WTC11 (cell line): ENCODE data around the gene PRXL2A. TPM values are rescaled to one million over a fixed set of nuclear protein-coding genes. Genes with fewer than 3 reads are reported as not detected.

ENCODE experiments used
- ATAC-seq: fragments of 200-7000 bp; cut with Tn5 transposase; 2 replicates; pipeline ENCODE4 v1.10.0; 2021; ENCODE audit warnings: mild to moderate bottlenecking, moderate library complexity
- CTCF ChIA-PET: fragments of 300-600 bp; sonication (Branson Sonifier 250); formaldehyde crosslinking; loops from one replicate; lab custom pipeline; 2021; ENCODE audit warnings: antibody characterized with exemption; lab: Charles Lee
- POLR2A ChIA-PET: fragments of 350-600 bp; sonication (Branson Sonifier 250); formaldehyde crosslinking; loops from one replicate; lab custom pipeline; 2021; ENCODE audit warnings: antibody characterized with exemption; lab: Charles Lee
- DNase-seq: peaks from one replicate; pipeline ENCODE4 v3.0.0; 2021; ENCODE audit warnings: low spot score
- H3K27ac Mint-ChIP-seq: 2 replicates; pipeline ENCODE4 v1.8.0; 2021; ENCODE audit warnings: mixed read lengths
- H3K27me3 Mint-ChIP-seq: 2 replicates; pipeline ENCODE4 v1.8.0; 2021; ENCODE audit warnings: low read depth, mild to moderate bottlenecking, moderate library complexity, mixed read lengths
- H3K36me3 Mint-ChIP-seq: 2 replicates; pipeline ENCODE4 v1.8.0; 2021; ENCODE audit warnings: mixed read lengths
- H3K4me1 Mint-ChIP-seq: 2 replicates; pipeline ENCODE4 v1.8.0; 2022; ENCODE audit warnings: mixed read lengths
- H3K4me3 Mint-ChIP-seq: 2 replicates; pipeline ENCODE4 v1.8.0; 2021; ENCODE audit warnings: mild to moderate bottlenecking, moderate library complexity, mixed read lengths
- H3K9me3 Mint-ChIP-seq: 2 replicates; pipeline ENCODE4 v1.8.0; 2021; ENCODE audit warnings: mixed read lengths
- CBFB ChIP-seq: sonication (generic); formaldehyde crosslinking; IDR thresholded peaks from 2 replicates; pipeline ENCODE4 v1.8.1; 2022; ENCODE audit warnings: mild to moderate bottlenecking, low read depth, missing genetic modification reagents
- CREB1 ChIP-seq: sonication (generic); formaldehyde crosslinking; IDR thresholded peaks from 2 replicates; pipeline ENCODE4 v1.8.0; 2023; ENCODE audit warnings: mild to moderate bottlenecking, missing genetic modification reagents
- FOXK1 ChIP-seq: sonication (generic); formaldehyde crosslinking; IDR thresholded peaks from 2 replicates; pipeline ENCODE4 v1.8.0; 2022; ENCODE audit warnings: mild to moderate bottlenecking, moderate library complexity, missing genetic modification reagents
- FOXP1 ChIP-seq: sonication (generic); formaldehyde crosslinking; IDR thresholded peaks from 2 replicates; pipeline ENCODE4 v1.8.0; 2022; ENCODE audit warnings: missing genetic modification reagents, mild to moderate bottlenecking, moderate library complexity, borderline replicate concordance
- HMGA2 ChIP-seq: fragments of 250-450 bp; sonication (Bioruptor Pico); IDR thresholded peaks from 2 replicates; pipeline ENCODE4 v1.4.0; 2021; ENCODE audit warnings: mild to moderate bottlenecking, moderate library complexity
- IRF2 ChIP-seq: sonication (generic); formaldehyde crosslinking; IDR thresholded peaks from 2 replicates; pipeline ENCODE4 v1.8.0; 2022; ENCODE audit warnings: low read depth, missing genetic modification reagents, borderline replicate concordance
- JAZF1 ChIP-seq: fragments of 250-450 bp; sonication (Bioruptor Pico); IDR thresholded peaks from 2 replicates; pipeline ENCODE4 v1.9.0; 2021; ENCODE audit warnings: moderate library complexity, mild to moderate bottlenecking, inconsistent platforms
- JUN ChIP-seq: sonication (generic); formaldehyde crosslinking; IDR thresholded peaks from 2 replicates; pipeline ENCODE4 v1.8.0; 2023; ENCODE audit warnings: mild to moderate bottlenecking, missing genetic modification reagents
- KAT7 ChIP-seq: sonication (generic); formaldehyde crosslinking; IDR thresholded peaks from 2 replicates; pipeline ENCODE4 v1.8.1; 2023; ENCODE audit warnings: missing genetic modification reagents, mild to moderate bottlenecking, borderline replicate concordance
- MYBL2 ChIP-seq: sonication (generic); formaldehyde crosslinking; IDR thresholded peaks from 2 replicates; pipeline ENCODE4 v1.8.1; 2023; ENCODE audit warnings: mild to moderate bottlenecking, moderate library complexity, missing genetic modification reagents
- NFE2L1 ChIP-seq: sonication (generic); formaldehyde crosslinking; IDR thresholded peaks from 2 replicates; pipeline ENCODE4 v1.8.1; 2023; ENCODE audit warnings: missing genetic modification reagents
- NR2C2 ChIP-seq: sonication (generic); formaldehyde crosslinking; IDR thresholded peaks from 2 replicates; pipeline ENCODE4 v1.8.0; 2022; ENCODE audit warnings: mild to moderate bottlenecking, missing genetic modification reagents
- NR3C1 ChIP-seq: sonication (generic); formaldehyde crosslinking; conservative IDR thresholded peaks from 2 replicates; pipeline ENCODE4 v1.8.1; 2023; ENCODE audit warnings: low read depth, mild to moderate bottlenecking, missing genetic modification reagents
- PRRX2 ChIP-seq: fragments of 250-450 bp; sonication (Bioruptor Pico); IDR thresholded peaks from 2 replicates; pipeline ENCODE4 v1.8.0; 2021; ENCODE audit warnings: mild to moderate bottlenecking
- ZBTB21 ChIP-seq: sonication (generic); formaldehyde crosslinking; IDR thresholded peaks from 2 replicates; pipeline ENCODE4 v1.8.1; 2023; ENCODE audit warnings: mild to moderate bottlenecking, missing genetic modification reagents, borderline replicate concordance
- ZNF263 ChIP-seq: sonication (generic); formaldehyde crosslinking; IDR thresholded peaks from 2 replicates; pipeline ENCODE4 v1.8.1; 2022; ENCODE audit warnings: low read depth, mild to moderate bottlenecking, moderate library complexity, missing genetic modification reagents
- ZNF396 ChIP-seq: fragments of 250-450 bp; sonication (Bioruptor Pico); IDR thresholded peaks from 2 replicates; pipeline ENCODE4 v1.8.0; 2021; ENCODE audit warnings: mild to moderate bottlenecking, moderate library complexity, borderline replicate concordance
- ZNF423 ChIP-seq: fragments of 250-450 bp; sonication (Bioruptor Pico); IDR thresholded peaks from 2 replicates; pipeline ENCODE4 v2.1.2; 2022; ENCODE audit warnings: mild to moderate bottlenecking, moderate library complexity
- total RNA-seq: library from RNA; stranded (reverse); gene quantifications from 3 replicates; pipeline ENCODE4 v1.2.3, GENCODE V29; 2021
- TF ChIP-seq, protein P1 (sequence below): sonication (generic); formaldehyde crosslinking; IDR thresholded peaks from 2 replicates; pipeline ENCODE4 v1.8.1; 2023; ENCODE audit warnings: mild to moderate bottlenecking, missing genetic modification reagents
- TF ChIP-seq, protein P2 (sequence below): fragments of 250-450 bp; sonication (Bioruptor Pico); IDR thresholded peaks from 2 replicates; pipeline ENCODE4 v1.8.0; 2021; ENCODE audit warnings: mild to moderate bottlenecking
- TF ChIP-seq, protein P3 (sequence below): fragments of 200-600 bp; IDR thresholded peaks from 2 replicates; pipeline ENCODE4 v1.8.0; 2022; ENCODE audit warnings: antibody characterized with exemption
- TF ChIP-seq, protein P4 (sequence below): sonication (generic); formaldehyde crosslinking; IDR thresholded peaks from 2 replicates; pipeline ENCODE4 v1.8.1; 2022; ENCODE audit warnings: mild to moderate bottlenecking, missing genetic modification reagents, moderate library complexity, borderline replicate concordance
- TF ChIP-seq, protein P5 (sequence below): sonication (generic); formaldehyde crosslinking; IDR thresholded peaks from 2 replicates; pipeline ENCODE4 v1.8.0; 2023; ENCODE audit warnings: missing genetic modification reagents
- TF ChIP-seq, protein P6 (sequence below): sonication (generic); formaldehyde crosslinking; IDR thresholded peaks from 2 replicates; pipeline ENCODE4 v1.8.1; 2023; ENCODE audit warnings: mild to moderate bottlenecking, missing genetic modification reagents

Gene PRXL2A
- total RNA-seq, 1 experiment from 2014 or later: 46.6 TPM

DNA sequence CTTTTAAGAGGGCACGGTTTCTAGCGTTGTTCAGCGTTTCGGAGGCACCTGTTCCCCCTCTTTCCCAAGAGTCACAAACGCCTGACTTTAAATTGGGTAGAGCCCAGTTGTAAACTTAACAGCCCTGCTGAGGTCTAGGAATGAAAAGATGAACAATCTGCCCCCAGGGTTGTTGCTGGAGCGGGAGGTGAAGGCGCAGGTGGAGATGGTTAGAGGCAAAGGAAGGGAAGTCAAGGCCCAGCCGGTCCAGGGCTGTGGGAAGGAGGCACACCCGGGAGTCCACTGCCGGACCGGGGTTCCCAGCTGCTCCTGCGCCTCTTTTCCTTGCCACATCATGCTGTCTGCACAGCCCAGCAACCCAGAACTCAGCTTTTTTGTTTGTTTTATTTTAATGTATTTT is 770 bp downstream of the PRXL2A start:
- POLR2A ChIA-PET: interaction anchor here (1.9 kb wide), 1 partner anchor 51 kb away, joined by 12 read pairs; no protein-coding TSS in a partner anchor
- H3K27ac Mint-ChIP-seq: no peak overlapping the region
- ATAC-seq: no peak
- no peaks in the 10 kb centered on the region for H3K9me3 Mint-ChIP-seq
- DNase-seq: no peak
- H3K4me3 Mint-ChIP-seq: peak overlapping the region; percentile 88
- TF ChIP-seq, protein P1, sequence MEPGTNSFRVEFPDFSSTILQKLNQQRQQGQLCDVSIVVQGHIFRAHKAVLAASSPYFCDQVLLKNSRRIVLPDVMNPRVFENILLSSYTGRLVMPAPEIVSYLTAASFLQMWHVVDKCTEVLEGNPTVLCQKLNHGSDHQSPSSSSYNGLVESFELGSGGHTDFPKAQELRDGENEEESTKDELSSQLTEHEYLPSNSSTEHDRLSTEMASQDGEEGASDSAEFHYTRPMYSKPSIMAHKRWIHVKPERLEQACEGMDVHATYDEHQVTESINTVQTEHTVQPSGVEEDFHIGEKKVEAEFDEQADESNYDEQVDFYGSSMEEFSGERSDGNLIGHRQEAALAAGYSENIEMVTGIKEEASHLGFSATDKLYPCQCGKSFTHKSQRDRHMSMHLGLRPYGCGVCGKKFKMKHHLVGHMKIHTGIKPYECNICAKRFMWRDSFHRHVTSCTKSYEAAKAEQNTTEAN (CRISPR knock-in tag): no peak
- TF ChIP-seq CREB1 (no peak), JAZF1 (CRISPR knock-in tag) (no peak), FOXP1 (no peak), PRRX2 (CRISPR knock-in tag) (no peak), HMGA2 (CRISPR knock-in tag) (no peak), NR2C2 (no peak), CBFB (CRISPR knock-in tag) (no peak), IRF2 (CRISPR knock-in tag) (no peak), ZBTB21 (CRISPR knock-in tag) (no peak), NFE2L1 (CRISPR knock-in tag) (no peak), ZNF396 (CRISPR knock-in tag) (no peak), FOXK1 (CRISPR knock-in tag) (no peak), KAT7 (no peak)
- TF ChIP-seq, protein P2, sequence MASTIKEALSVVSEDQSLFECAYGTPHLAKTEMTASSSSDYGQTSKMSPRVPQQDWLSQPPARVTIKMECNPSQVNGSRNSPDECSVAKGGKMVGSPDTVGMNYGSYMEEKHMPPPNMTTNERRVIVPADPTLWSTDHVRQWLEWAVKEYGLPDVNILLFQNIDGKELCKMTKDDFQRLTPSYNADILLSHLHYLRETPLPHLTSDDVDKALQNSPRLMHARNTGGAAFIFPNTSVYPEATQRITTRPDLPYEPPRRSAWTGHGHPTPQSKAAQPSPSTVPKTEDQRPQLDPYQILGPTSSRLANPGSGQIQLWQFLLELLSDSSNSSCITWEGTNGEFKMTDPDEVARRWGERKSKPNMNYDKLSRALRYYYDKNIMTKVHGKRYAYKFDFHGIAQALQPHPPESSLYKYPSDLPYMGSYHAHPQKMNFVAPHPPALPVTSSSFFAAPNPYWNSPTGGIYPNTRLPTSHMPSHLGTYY (CRISPR knock-in tag): no peak
- TF ChIP-seq, protein P3, sequence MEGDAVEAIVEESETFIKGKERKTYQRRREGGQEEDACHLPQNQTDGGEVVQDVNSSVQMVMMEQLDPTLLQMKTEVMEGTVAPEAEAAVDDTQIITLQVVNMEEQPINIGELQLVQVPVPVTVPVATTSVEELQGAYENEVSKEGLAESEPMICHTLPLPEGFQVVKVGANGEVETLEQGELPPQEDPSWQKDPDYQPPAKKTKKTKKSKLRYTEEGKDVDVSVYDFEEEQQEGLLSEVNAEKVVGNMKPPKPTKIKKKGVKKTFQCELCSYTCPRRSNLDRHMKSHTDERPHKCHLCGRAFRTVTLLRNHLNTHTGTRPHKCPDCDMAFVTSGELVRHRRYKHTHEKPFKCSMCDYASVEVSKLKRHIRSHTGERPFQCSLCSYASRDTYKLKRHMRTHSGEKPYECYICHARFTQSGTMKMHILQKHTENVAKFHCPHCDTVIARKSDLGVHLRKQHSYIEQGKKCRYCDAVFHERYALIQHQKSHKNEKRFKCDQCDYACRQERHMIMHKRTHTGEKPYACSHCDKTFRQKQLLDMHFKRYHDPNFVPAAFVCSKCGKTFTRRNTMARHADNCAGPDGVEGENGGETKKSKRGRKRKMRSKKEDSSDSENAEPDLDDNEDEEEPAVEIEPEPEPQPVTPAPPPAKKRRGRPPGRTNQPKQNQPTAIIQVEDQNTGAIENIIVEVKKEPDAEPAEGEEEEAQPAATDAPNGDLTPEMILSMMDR: no peak
- TF ChIP-seq, protein P4, sequence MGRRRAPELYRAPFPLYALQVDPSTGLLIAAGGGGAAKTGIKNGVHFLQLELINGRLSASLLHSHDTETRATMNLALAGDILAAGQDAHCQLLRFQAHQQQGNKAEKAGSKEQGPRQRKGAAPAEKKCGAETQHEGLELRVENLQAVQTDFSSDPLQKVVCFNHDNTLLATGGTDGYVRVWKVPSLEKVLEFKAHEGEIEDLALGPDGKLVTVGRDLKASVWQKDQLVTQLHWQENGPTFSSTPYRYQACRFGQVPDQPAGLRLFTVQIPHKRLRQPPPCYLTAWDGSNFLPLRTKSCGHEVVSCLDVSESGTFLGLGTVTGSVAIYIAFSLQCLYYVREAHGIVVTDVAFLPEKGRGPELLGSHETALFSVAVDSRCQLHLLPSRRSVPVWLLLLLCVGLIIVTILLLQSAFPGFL: no peak
- TF ChIP-seq, protein P5, sequence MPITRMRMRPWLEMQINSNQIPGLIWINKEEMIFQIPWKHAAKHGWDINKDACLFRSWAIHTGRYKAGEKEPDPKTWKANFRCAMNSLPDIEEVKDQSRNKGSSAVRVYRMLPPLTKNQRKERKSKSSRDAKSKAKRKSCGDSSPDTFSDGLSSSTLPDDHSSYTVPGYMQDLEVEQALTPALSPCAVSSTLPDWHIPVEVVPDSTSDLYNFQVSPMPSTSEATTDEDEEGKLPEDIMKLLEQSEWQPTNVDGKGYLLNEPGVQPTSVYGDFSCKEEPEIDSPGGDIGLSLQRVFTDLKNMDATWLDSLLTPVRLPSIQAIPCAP: no peak
- CTCF ChIA-PET: interaction anchor here (3.4 kb wide), 1 partner anchor 35 kb away, joined by 25 read pairs; no protein-coding TSS in a partner anchor
- peaks cover 26% of the 10 kb centered on the region for H3K27me3 Mint-ChIP-seq
- peaks cover 51% of the 10 kb centered on the region for H3K4me1 Mint-ChIP-seq
- no peaks in the 10 kb centered on the region for H3K36me3 Mint-ChIP-seq

DNA sequence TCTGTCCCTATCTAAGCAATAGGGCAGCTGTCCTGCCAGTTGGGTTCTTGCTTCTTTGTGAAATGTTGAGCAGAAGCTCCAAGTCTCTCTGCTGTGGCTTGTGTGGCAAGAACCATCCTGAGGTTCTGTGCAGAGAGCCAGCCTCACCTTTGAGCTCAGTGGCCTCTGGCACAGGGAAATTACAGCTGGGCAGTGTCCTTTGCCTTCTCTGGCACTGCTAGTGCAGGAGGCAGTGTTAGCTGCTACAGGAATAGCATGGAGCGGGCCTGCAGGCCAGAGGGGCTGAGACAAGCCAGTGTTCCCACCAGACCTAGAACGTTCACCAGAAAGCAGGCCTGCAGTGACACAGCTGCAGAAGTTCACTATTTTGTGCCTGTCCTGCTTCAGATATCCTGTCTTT is 1.8 kb downstream of the PRXL2A start:
- no peak for DNase-seq
- H3K36me3 Mint-ChIP-seq: no peaks in the 10 kb centered on the region
- no peaks in the 10 kb centered on the region for H3K9me3 Mint-ChIP-seq
- peak overlapping the region; percentile 38; the same call in 1 of the 2 replicates for H3K4me3 Mint-ChIP-seq
- peaks cover 30% of the 10 kb centered on the region for H3K27me3 Mint-ChIP-seq
- TF ChIP-seq, protein P6, sequence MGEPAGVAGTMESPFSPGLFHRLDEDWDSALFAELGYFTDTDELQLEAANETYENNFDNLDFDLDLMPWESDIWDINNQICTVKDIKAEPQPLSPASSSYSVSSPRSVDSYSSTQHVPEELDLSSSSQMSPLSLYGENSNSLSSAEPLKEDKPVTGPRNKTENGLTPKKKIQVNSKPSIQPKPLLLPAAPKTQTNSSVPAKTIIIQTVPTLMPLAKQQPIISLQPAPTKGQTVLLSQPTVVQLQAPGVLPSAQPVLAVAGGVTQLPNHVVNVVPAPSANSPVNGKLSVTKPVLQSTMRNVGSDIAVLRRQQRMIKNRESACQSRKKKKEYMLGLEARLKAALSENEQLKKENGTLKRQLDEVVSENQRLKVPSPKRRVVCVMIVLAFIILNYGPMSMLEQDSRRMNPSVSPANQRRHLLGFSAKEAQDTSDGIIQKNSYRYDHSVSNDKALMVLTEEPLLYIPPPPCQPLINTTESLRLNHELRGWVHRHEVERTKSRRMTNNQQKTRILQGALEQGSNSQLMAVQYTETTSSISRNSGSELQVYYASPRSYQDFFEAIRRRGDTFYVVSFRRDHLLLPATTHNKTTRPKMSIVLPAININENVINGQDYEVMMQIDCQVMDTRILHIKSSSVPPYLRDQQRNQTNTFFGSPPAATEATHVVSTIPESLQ: no peak
- TF ChIP-seq NR3C1 (no peak), ZNF263 (no peak), MYBL2 (CRISPR knock-in tag) (no peak), JUN (CRISPR knock-in tag) (no peak), ZNF423 (no peak)
- ChIA-PET POLR2A (no interaction called here), CTCF (interaction anchor here (1.1 to 3.4 kb wide), 4 partner anchors 32 to 95 kb away, joined by 3 to 25 read pairs (median 9); no protein-coding TSS in a partner anchor)
- no peak overlapping the region for H3K27ac Mint-ChIP-seq
- peaks cover 55% of the 10 kb centered on the region for H3K4me1 Mint-ChIP-seq
- no peak for ATAC-seq
